Dedifferentiated amniotic fluid mesenchymal stem cell (primary cell): ENCODE data around the gene MTG2.

Experiments used
- DNase-seq: peaks from one replicate; pipeline ENCODE4 v3.0.0-alpha.2; 2016; ENCODE audit errors: extremely low spot score

MTG2 gene

DNA sequence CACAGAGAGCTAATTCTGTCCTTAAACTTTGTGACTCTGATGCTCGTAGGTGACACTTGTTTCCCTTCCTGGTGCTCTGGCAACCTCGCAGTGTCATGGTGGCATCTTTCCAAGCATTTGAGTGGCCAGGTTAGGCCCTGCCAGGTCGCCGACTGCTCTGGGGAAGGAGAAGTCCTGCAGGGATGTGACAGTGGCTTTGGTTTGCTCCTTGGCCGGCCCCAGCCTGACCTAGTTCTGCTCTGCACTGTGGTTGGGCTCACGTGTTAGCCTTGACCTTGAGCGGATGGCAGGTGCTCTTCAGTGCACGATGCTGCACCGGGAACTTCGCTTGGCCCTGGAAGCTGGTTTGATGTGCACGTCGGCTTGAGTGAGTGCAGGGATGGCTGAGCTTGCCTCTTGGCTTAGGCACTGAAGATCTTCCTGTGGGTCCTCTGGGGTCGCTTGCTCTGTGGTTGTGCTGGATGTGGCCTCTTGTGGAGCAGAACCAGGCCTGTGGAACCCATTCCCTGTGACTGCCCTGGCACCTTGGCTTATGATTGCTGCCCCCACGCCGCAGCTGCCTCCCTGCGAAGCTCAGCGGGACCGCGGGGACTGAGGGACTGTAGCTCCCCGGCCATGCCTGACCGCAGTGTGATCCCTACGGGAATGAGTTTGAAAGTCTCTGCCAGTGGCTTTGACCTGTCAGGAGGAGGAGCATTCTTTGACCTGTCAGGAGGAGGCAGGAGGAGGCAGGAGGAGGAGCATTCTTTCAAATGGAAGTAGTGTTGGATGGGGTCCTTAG is 64.2 kb downstream of the MTG2 start:
- DNase-seq: no peak

DNA sequence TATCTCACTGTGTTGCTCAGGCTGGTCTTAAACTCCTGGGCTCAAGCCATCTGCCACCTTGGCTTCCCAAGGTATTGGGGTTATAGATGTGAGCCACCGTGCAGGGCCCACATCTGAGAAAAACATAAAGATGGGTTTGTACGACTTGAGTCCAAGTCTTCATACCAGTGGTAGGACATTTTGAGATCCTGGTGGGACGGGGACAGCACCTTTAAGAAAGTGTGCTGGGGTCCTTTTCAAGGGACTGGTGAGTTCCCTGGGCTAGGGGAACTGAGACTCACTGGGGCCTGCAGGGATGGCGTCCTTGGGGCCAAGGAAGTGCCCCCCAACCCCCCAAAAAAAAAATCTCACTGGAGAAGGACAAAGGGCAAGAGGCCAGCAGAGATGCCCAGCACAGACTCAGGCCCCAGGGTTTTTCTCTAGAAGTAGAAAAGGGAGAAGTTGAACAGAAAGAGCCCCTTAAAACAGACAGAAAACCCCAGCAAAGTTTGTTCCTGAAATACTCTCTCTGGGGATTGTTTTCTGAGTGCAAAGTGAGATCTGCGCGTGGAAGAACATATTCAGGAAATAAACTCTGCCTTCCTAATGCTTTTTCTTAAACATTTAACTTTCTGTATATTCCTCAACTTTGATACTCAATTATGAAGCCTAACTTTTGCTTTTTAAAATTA is 66.2 kb downstream of the MTG2 start:
- DNase-seq: no peak

DNA sequence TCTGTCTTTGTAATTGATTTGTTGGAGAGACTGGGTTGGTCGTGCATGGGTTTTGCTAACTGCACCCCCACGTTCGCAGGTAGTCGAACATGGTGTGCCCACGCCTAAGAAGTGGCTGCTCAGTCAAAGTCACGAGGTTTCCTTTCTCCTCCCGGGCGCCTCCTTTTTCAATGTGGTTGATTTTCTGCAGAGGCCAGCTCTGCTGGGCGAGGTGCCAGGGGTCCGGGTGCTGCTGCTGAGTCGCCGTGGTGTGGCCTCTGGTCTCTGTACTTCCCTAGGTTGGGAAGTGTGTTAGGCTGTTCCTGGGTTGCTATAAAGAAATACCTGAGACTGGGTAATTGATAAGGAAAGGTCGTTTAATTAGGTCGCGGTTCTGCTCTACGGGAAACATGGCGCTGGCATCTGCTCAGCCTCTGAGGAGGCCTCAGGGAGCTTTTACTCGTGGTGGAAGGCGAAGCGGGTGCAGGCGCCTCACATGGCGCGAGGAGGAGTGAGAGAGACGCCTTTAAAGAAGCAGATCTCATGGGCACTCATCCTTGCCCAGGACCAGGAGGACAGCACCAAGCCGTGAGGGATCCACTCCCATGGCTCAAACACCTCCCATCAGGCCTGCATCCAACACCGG is 69.6 kb downstream of the MTG2 start:
- DNase-seq: no peak
